ENCODE results near the gene SLC1A1.

DNA sequence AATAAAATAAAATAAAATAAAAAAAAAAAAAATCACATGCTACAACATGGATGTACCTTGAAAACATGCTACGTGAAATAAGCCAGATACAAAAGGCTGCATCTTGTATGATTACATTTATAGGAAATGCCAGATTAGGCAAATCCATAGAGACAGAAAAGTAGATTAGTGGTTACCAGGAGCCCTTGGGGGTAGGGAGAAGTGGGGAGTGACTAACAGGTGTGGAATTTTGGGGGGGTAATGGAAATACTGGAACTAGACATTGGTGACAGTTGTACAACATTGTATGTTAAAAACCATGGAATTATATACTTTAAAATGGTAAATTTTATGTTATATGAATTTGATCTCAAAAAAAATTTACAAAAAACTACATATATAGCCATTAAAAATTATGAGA lies 47.3 kb downstream of the SLC1A1 start:
- TF ChIP-seq, protein P1, sequence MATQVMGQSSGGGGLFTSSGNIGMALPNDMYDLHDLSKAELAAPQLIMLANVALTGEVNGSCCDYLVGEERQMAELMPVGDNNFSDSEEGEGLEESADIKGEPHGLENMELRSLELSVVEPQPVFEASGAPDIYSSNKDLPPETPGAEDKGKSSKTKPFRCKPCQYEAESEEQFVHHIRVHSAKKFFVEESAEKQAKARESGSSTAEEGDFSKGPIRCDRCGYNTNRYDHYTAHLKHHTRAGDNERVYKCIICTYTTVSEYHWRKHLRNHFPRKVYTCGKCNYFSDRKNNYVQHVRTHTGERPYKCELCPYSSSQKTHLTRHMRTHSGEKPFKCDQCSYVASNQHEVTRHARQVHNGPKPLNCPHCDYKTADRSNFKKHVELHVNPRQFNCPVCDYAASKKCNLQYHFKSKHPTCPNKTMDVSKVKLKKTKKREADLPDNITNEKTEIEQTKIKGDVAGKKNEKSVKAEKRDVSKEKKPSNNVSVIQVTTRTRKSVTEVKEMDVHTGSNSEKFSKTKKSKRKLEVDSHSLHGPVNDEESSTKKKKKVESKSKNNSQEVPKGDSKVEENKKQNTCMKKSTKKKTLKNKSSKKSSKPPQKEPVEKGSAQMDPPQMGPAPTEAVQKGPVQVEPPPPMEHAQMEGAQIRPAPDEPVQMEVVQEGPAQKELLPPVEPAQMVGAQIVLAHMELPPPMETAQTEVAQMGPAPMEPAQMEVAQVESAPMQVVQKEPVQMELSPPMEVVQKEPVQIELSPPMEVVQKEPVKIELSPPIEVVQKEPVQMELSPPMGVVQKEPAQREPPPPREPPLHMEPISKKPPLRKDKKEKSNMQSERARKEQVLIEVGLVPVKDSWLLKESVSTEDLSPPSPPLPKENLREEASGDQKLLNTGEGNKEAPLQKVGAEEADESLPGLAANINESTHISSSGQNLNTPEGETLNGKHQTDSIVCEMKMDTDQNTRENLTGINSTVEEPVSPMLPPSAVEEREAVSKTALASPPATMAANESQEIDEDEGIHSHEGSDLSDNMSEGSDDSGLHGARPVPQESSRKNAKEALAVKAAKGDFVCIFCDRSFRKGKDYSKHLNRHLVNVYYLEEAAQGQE (IDR thresholded peaks at IDR 0.05; ENCODE audit: borderline replicate concordance in 1 of 2, low read depth in 1 of 2, low read length in 2 of 2), result no peak
- TF ChIP-seq CENPBD1 (CRISPR knock-in tag; IDR thresholded peaks at IDR 0.05; ENCODE audit: borderline replicate concordance, low read depth) (no peak), RFXAP (CRISPR knock-in tag; IDR thresholded peaks at IDR 0.05; ENCODE audit: borderline replicate concordance) (no peak), PRDM4 (CRISPR knock-in tag; IDR thresholded peaks at IDR 0.05; ENCODE audit: borderline replicate concordance) (no peak), EP300 (IDR thresholded peaks at IDR 0.05; ENCODE audit: low read depth in 2 of 2, low read length in 2 of 2) (no peak), EP300 (CRISPR knock-in tag; IDR thresholded peaks at IDR 0.05; ENCODE audit: borderline replicate concordance) (no peak), CREB1 (IDR thresholded peaks at IDR 0.05) (no peak), CREB1 (CRISPR knock-in tag; IDR thresholded peaks at IDR 0.05) (no peak)
